Endothelial cell of umbilical vein (primary cell): Measurements from ENCODE around the gene CLSTN2.

Experiments used
- POLR2A ChIP-seq: IDR thresholded peaks from 2 replicates; pipeline ENCODE4 v1.6.1; 2012; ENCODE audit warnings: low read depth, mild to moderate bottlenecking, control low read depth, low read length
- TF ChIP-seq, protein P1 (sequence below), 2 donors: IDR thresholded peaks; 1 replicate in 1 of 2; 2 replicates in 1 of 2; pipeline ENCODE4 v1.5.1; 2011; ENCODE audit warnings: low read length in 2 of 2, mild to moderate bottlenecking in 2 of 2, moderate library complexity in 2 of 2, control low read depth in 1 of 2, inconsistent platforms in 1 of 2, low read depth in 1 of 2; ENCODE audit not compliant: insufficient read depth in 1 of 2; ENCODE audit errors: extremely low read depth in 1 of 2

DNA sequence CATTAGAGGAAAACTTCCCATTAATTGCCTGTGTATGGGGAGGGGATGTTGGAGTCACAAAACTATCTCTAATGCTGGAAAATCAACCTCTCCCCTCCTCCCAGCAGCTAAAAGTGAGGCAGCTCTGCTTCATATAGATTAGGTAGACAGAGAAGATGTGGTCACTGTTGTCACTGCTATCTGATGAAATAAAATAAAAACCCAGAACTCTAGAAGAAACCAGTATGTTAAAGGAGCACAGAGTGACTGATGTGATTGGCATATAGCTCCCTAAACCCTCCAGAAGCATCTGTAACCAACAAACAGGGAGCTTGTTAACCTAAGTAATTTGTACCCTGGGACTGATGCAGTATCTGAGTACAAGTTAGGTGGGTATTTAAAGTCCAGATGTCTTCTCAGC is 531.0 kb downstream of the CLSTN2 start:
- TF ChIP-seq, protein P1, sequence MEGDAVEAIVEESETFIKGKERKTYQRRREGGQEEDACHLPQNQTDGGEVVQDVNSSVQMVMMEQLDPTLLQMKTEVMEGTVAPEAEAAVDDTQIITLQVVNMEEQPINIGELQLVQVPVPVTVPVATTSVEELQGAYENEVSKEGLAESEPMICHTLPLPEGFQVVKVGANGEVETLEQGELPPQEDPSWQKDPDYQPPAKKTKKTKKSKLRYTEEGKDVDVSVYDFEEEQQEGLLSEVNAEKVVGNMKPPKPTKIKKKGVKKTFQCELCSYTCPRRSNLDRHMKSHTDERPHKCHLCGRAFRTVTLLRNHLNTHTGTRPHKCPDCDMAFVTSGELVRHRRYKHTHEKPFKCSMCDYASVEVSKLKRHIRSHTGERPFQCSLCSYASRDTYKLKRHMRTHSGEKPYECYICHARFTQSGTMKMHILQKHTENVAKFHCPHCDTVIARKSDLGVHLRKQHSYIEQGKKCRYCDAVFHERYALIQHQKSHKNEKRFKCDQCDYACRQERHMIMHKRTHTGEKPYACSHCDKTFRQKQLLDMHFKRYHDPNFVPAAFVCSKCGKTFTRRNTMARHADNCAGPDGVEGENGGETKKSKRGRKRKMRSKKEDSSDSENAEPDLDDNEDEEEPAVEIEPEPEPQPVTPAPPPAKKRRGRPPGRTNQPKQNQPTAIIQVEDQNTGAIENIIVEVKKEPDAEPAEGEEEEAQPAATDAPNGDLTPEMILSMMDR (IDR thresholded peaks at IDR 0.05; ENCODE audit: extremely low read depth in 1 of 2, insufficient read depth in 1 of 2, low read depth in 1 of 2, low read length in 2 of 2): no peak
- no peak for TF ChIP-seq POLR2A
